ENCODE measurements around the gene RNASE9.
"Not testable (repeated sequence)": the region's sequence is repeated elsewhere in the genome, so short reads cannot be mapped to it uniquely, and the experiment has no call there.

Gene RNASE9

DNA sequence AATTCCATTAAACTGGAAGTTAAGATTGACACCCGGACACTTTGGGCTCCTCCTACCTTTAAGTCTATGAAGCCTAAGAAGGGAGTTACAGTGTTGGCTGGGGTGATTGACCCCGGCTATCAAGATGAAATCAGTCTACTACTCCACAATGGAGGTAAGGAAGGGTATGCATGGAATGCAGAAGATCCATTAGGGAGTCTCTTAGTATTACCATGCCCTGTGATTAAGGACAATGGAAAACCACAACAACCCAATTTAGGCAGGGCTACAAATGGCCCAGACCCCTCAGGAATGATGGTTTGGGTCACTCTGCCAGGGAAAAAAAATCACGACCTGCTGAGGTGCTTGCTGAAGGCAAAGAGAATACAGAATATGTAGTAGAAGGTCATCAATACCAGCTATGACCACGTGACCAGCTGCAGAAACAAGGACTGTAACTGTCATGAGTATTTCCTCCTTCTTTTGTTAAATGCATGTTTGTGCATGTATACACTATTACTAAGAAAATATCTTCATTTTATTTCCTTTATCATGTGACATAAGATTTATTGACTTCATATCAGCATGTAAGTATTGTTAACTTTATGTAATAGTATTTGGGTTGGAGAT, 11.6 kb upstream of the RNASE9 start:
- DNase-seq = not testable (repeated sequence)

DNA sequence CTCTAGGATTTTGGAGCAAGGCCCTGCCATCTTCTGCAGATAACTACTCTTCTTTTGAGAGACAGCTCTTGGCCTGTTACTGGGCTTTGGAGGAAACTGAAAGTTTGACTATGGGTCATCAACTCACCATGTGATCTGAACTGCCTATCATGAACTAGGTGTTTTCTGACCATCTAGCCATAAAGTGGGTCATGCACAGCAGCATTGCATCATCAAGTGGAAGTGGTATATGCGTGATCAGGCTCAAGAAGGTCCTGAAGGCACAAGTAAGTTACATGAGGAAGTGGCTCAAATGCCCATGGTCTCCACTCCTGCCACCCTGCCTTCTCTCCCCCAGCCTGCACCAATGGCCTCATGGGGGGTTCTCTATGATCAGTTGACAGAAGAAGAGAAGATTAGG, 9.9 kb upstream of the RNASE9 start:
- DNase-seq = not testable (repeated sequence)

- DNase-seq = not testable (repeated sequence)
Measured at GRCh38 chr14:20569865-20570264, 9.0 kb upstream of the RNASE9 start.

DNA sequence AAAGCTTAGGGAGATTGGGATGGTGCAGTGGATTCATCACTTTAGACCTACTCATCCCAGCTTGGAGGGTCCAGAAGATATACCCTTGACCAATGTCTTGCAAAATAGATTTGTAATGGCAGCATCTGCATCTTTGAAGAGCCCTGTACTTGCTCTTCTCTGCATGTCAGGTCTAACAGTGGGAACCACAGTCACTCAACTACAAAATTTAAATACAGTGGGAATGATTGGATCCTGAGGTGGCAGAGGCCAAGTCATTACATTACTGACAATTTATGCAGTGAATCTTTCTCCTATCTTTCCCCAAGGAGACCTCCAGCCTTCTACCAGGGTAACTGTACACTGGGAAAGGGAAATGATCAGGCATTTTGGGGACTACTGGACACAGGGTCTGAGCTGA, 8.2 kb upstream of the RNASE9 start:
- DNase-seq = no peak

GRCh38 chr14:20568393-20568792, 7.5 kb upstream of the RNASE9 start:
- DNase-seq = no peak

DNA sequence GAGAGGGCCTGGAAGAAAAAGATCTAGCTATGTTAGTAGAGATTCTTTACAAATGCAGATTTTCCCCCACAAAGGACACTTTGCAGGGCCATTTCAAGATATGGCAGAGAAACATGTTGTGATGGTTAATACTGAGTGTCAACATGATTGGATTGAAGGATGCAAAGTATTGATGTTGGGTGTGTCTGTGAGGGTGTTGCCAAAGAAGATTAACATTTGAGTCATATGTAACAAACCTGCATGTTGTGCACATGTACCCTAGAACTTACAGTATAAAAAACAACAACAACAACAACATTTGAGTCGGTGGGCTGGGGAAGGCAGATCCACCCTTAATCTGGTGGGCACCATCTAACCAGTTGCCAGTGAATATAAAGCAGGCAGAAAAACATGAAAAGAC, 6.4 kb upstream of the RNASE9 start:
- not testable (repeated sequence) for DNase-seq

- DNase-seq = no peak
Measured at GRCh38 chr14:20564501-20564997, 3.7 kb upstream of the RNASE9 start.

- no peak for DNase-seq
Measured at GRCh38 chr14:20563971-20564370, 3.1 kb upstream of the RNASE9 start.

GRCh38 chr14:20559461-20559904, 1.4 kb downstream of the RNASE9 start:
- DNase-seq = no peak

- DNase-seq = no peak
Measured at GRCh38 chr14:20557212-20557542, 3.7 kb downstream of the RNASE9 start.

GRCh38 chr14:20556500-20557211, 4.2 kb downstream of the RNASE9 start:
- DNase-seq = no peak

GRCh38 chr14:20555845-20556244, 5.0 kb downstream of the RNASE9 start:
- DNase-seq = no peak

GRCh38 chr14:20553024-20553423, 7.8 kb downstream of the RNASE9 start:
- no peak for DNase-seq

DNA sequence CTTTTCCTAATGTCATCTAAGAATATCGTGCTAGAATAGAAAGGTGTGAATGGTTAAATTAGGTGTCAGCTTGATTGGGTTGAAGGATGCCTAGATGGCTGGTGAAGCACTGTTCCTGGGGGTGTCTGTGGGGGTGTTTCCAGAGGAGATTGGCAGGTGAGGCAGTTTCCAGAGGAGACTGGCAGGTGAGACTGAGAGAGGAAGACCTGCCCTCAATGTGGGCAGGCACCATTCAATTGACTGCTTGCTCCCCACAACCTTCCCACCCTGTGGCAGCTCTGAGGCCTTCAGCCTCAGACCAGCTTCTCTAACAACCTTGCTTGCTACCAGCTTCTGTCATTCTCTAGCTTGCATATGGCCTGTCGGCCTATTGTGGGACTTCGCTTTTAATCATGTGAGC, 9.2 kb downstream of the RNASE9 start:
- DNase-seq = no peak

GRCh38 chr14:20550926-20551325, 9.9 kb downstream of the RNASE9 start:
- no peak for DNase-seq

- DNase-seq = no peak
Measured at GRCh38 chr14:20548414-20549158, 12.3 kb downstream of the RNASE9 start.

- no peak for DNase-seq
Measured at GRCh38 chr14:20546877-20547276, 14.0 kb downstream of the RNASE9 start.

- no peak for DNase-seq
Measured at GRCh38 chr14:20539906-20540305, 20.9 kb downstream of the RNASE9 start.

DNA sequence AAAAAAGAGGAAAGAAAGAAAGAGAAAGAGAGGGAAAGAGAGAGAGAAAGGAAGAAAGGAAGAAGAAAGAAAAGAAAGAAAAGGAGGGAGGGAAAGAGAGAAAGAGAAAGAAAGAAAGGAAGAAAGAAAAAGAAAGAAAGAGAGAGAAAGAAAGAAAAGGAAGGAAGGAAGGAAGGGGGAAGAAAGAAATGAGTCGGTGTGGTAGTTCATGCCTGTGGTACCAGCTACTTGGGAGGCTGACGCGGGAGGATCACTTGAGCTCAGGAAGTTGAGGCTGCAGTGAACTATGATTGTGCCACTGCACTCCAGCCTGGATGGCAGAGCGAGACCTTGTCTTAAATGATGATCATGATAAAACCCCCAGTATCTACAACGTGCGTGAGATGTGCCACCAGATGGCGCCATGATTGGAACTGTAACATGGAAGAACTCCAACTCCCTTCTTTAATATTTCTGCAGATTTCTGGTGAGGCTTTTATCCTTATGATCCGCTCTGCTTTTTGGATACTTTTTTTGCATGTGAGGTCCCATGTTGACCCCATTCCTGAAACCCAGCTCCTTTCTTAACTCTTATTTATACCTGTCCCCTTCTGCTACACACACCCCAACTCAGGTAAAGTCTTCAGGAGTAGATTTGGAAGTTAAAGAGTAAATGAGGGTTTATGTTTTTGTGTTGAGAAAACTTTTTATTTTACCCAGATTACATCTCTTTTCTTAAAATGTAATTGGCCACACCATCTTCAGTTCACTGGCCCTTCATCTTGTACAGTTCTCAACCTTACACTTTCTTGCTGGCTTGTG, 29.9 kb downstream of the RNASE9 start:
- DNase-seq = peak; percentile 61

DNA sequence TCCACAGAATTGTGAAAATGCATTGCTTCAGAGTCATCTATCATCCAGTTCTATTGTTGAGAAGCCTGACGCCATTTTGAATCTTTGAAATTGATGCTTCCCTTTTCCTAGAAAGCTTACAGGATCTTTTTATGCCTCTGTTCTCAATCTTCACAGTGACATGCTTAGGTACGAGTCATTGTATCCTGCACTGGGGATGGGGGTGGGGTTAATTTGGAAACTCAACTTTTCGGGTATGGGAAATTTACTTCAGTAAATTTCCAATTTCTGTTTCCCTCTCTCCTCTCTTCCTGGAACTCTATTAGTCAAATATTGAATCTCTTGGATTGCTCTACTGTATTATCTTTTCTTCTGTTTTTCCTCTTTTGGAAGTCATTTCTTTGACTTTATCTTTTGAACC, 31.0 kb downstream of the RNASE9 start:
- DNase-seq = no peak

- DNase-seq = no peak
Measured at GRCh38 chr14:20524027-20524426, 36.8 kb downstream of the RNASE9 start.

- no peak for DNase-seq
Measured at GRCh38 chr14:20522332-20522731, 38.5 kb downstream of the RNASE9 start.

DNA sequence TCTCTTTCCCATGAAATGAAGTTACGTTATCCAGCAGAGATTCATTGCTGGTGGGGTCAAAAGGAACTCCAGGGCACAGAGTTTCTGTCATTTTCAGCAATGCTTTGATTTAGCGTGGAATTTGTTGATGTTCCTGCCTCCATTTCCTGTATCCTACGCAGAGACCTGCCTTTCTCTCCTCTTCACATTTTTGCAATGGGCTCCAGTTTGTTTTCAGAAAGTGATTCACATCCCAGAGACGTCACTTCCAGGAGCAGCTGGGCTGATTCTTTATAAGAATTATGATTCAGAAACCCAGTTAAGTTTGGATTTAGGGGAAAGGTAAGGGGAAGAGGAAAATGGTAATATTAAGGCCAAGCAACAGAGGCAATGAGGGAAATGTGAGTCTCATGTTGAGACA, 43.9 kb downstream of the RNASE9 start:
- no peak for DNase-seq

Measured in activated T-cell treated with anti-CD3 and anti-CD28 coated beads for 4 hours (primary cell).